Endothelial cell of umbilical vein (primary cell): ENCODE results near the gene MPZL3. TPM values are rescaled to one million over a fixed set of nuclear protein-coding genes. Genes with fewer than 3 reads are reported as not detected.

ENCODE experiments used
- BruUV-seq: library from RNA; stranded (reverse); fragments of 400-500 nt; replicated peaks from 2 replicates; lab custom pipeline; 2021; lab: Mats Ljungman, UMichigan
- CTCF ChIA-PET: fragments of 300-600, 350-600 bp; sonication (Branson Sonifier 250); formaldehyde crosslinking; loops from one replicate; lab custom pipeline; 2021; ENCODE audit warnings: antibody characterized with exemption, inconsistent platforms; lab: Charles Lee
- POLR2A ChIA-PET: fragments of 300-600, 350-600 bp; sonication (Branson Sonifier 250); formaldehyde crosslinking; loops from one replicate; lab custom pipeline; 2021; ENCODE audit warnings: antibody characterized with exemption, inconsistent platforms; lab: Charles Lee
- DNase-seq: peaks from one replicate; pipeline ENCODE4 v3.0.0-alpha.2; 2011; ENCODE audit warnings: low read depth, low spot score
- FAIRE-seq: peaks from 2 replicates; lab custom pipeline; 2011; peaks lifted over from hg19 to GRCh38; lab: Jason Lieb, UNC
- H2AFZ ChIP-seq: 2 replicates; pipeline ENCODE4 v1.6.0; 2012; ENCODE audit warnings: low read depth, low read length, control low read depth, inconsistent platforms
- H3K27ac ChIP-seq: 2 replicates; pipeline ENCODE4 v1.5.1; 2011; ENCODE audit warnings: low read depth, mild to moderate bottlenecking, control low read depth, low read length, moderate library complexity; ENCODE audit not compliant: insufficient read depth
- H3K27me3 ChIP-seq, 2 experiments: 2 replicates each; pipeline versions ENCODE4 v1.6.0 to v1.6.1; 2011; ENCODE audit warnings: low read length in 2 of 2, mixed read lengths in 1 of 2; ENCODE audit not compliant: control insufficient read depth in 2 of 2, insufficient read depth in 2 of 2
- H3K36me3 ChIP-seq, 2 experiments: 2 replicates in 1 of 2; 3 replicates in 1 of 2; pipeline ENCODE4 v1.5.1; 2011; ENCODE audit warnings: low read length in 2 of 2, mild to moderate bottlenecking in 1 of 2, moderate library complexity in 1 of 2; ENCODE audit not compliant: control insufficient read depth in 2 of 2, insufficient read depth in 2 of 2; ENCODE audit errors: extremely low read depth in 1 of 2
- H3K4me1 ChIP-seq: 3 replicates; pipeline ENCODE4 v1.5.1; 2011; ENCODE audit warnings: mild to moderate bottlenecking, low read length; ENCODE audit not compliant: control insufficient read depth, insufficient read depth; ENCODE audit errors: extremely low read depth
- H3K4me2 ChIP-seq: 2 replicates; pipeline ENCODE4 v1.6.1; 2011; ENCODE audit warnings: low read length, control low read depth, mixed read lengths; ENCODE audit not compliant: insufficient read depth
- H3K4me3 ChIP-seq, 3 experiments: fragments of 200-600 bp in 1 of 3; sonication (generic), shearing (Covaris generic) in 1 of 3; replicated peaks in 1 of 3; 2 replicates each; pipeline ENCODE4 v1.5.1; 2011 to 2016; ENCODE audit warnings: control low read depth in 3 of 3, low read length in 3 of 3, mild to moderate bottlenecking in 2 of 3, inconsistent platforms in 1 of 3, low read depth in 1 of 3, moderate library complexity in 1 of 3; ENCODE audit not compliant: insufficient read depth in 1 of 3
- H3K79me2 ChIP-seq: 2 replicates; pipeline ENCODE4 v1.6.0; 2012; ENCODE audit warnings: low read length, inconsistent platforms; ENCODE audit not compliant: control insufficient read depth, insufficient read depth
- H3K9ac ChIP-seq: replicated peaks from 2 replicates; pipeline ENCODE3; 2011; ENCODE audit warnings: low read length, control low read depth; ENCODE audit not compliant: insufficient read depth; ENCODE audit errors: extremely low read depth
- H3K9me1 ChIP-seq: replicated peaks from 3 replicates; pipeline ENCODE4 v1.6.0; 2011; ENCODE audit warnings: mild to moderate bottlenecking, low read length; ENCODE audit not compliant: control insufficient read depth, insufficient read depth; ENCODE audit errors: extremely low read depth
- H3K9me3 ChIP-seq: replicated peaks from 2 replicates; pipeline ENCODE4 v1.5.1; 2012; ENCODE audit warnings: low read length, inconsistent platforms; ENCODE audit not compliant: control insufficient read depth, insufficient read depth
- H4K20me1 ChIP-seq: replicated peaks from 2 replicates; pipeline ENCODE3; 2011; ENCODE audit warnings: mild to moderate bottlenecking, low read length; ENCODE audit not compliant: control insufficient read depth, insufficient read depth; ENCODE audit errors: extremely low read depth
- CTCF ChIP-seq, 2 donors: IDR thresholded peaks; 1 replicate in 1 of 2; 2 replicates in 1 of 2; pipeline ENCODE4 v1.5.1; 2011; ENCODE audit warnings: low read length in 2 of 2, mild to moderate bottlenecking in 2 of 2, moderate library complexity in 2 of 2, control low read depth in 1 of 2, inconsistent platforms in 1 of 2, low read depth in 1 of 2; ENCODE audit not compliant: insufficient read depth in 1 of 2; ENCODE audit errors: extremely low read depth in 1 of 2
- EZH2 ChIP-seq: IDR thresholded peaks from 2 replicates; pipeline ENCODE4 v1.6.1; 2012; ENCODE audit warnings: borderline replicate concordance, low read depth, mild to moderate bottlenecking, moderate library complexity, low read length, inconsistent platforms; ENCODE audit not compliant: severe bottlenecking
- FOS ChIP-seq: IDR thresholded peaks from 2 replicates; pipeline ENCODE4 v1.6.1; 2011; ENCODE audit warnings: mild to moderate bottlenecking, low read length, moderate library complexity, borderline replicate concordance; ENCODE audit not compliant: insufficient read depth
- GATA2 ChIP-seq: IDR thresholded peaks from 2 replicates; pipeline ENCODE4 v1.7.0; 2011; ENCODE audit warnings: low read depth, mild to moderate bottlenecking, moderate library complexity, mixed read lengths, low read length; ENCODE audit not compliant: insufficient read length, insufficient read depth
- JUN ChIP-seq: IDR thresholded peaks from 2 replicates; pipeline ENCODE4 v1.6.1; 2011; ENCODE audit warnings: borderline replicate concordance, low read depth; ENCODE audit not compliant: insufficient read length, insufficient read depth
- MAX ChIP-seq: IDR thresholded peaks from 2 replicates; pipeline ENCODE4 v1.6.1; 2011; ENCODE audit not compliant: insufficient read depth, insufficient read length
- MYC ChIP-seq: IDR thresholded peaks from one replicate; pipeline ENCODE4 v1.6.1; 2011; ENCODE audit warnings: mild to moderate bottlenecking, low read depth, low read length
- POLR2A ChIP-seq: IDR thresholded peaks from 2 replicates; pipeline ENCODE4 v1.6.1; 2012; ENCODE audit warnings: low read depth, mild to moderate bottlenecking, control low read depth, low read length
- POLR2AphosphoS5 ChIP-seq: IDR thresholded peaks from 2 replicates; pipeline ENCODE4 v1.6.1; 2012; ENCODE audit warnings: low read depth, mild to moderate bottlenecking, control low read depth, low read length, moderate library complexity; ENCODE audit not compliant: insufficient read depth
- dilution Hi-C: fragments of 300-500 bp; cut with MboI; formaldehyde crosslinking; loops from one replicate; pipeline ENCODE4 v1.15.0; 2019; ENCODE audit warnings: low sequenced_read_pairs; ENCODE audit not compliant: extremely low pct_ligation_motif_present
- intact Hi-C: fragments of 100-400 bp; cut with micrococcal nuclease; formaldehyde crosslinking; loops from one replicate; pipeline ENCODE4 v1.10.0; 2022
- polyA plus RNA-seq, 4 experiments: library from polyadenylated mRNA; depleted of rRNA in 3 of 4; stranded (reverse) in 3 of 4; unstranded in 1 of 4; fragments of >200 nt; gene quantifications; 2 replicates each; pipeline versions ENCODE4 v1.2.1 to v1.2.3, GENCODE V29; 2011 to 2012; ENCODE audit warnings: missing spikeins in 1 of 4
- total RNA-seq: library from RNA; stranded (reverse); gene quantifications from 2 replicates; pipeline ENCODE4 v1.2.3, GENCODE V29; 2021

The MPZL3 gene
- total and polyA plus RNA-seq, 2 donors (not counting 3 experiments of a cell fraction or from before 2014, with no cell fraction given), result 2.5 to 7.1 TPM

- Histone ChIP-seq H3K4me2 (no peak overlapping the region), H3K36me3 (no peaks in the 10 kb centered on the region), H3K4me3 (no peak overlapping the region), H3K9me1 (no peaks in the 10 kb centered on the region), H3K27ac (no peak overlapping the region), H3K9me3 (no peaks in the 10 kb centered on the region), H3K27me3 (no peaks in the 10 kb centered on the region), H2AFZ (no peak overlapping the region), H4K20me1 (no peaks in the 10 kb centered on the region), H3K9ac (no peak overlapping the region), H3K79me2 (no peaks in the 10 kb centered on the region), H3K4me1 (no peaks in the 10 kb centered on the region)
- no TSS peak for BruUV-seq
- intact Hi-C loops, result loop anchor here (1.0 to 5.0 kb wide), 5 partner anchors 27 to 276 kb away; partner anchors contain the start of genes IFT46 and MPZL2
- CTCF ChIA-PET, result interaction anchor here (0.5 to 12.3 kb wide), 17 partner anchors 8 to 235 kb away, joined by 3 to 235 read pairs (median 4); partner anchors contain the start of gene MPZL2
- FAIRE-seq, result no peak
- DNase-seq, result no peak
- TF ChIP-seq CTCF (IDR thresholded peaks at IDR 0.05; ENCODE audit: extremely low read depth in 1 of 2, insufficient read depth in 1 of 2, low read depth in 1 of 2, low read length in 2 of 2) (no peak), MAX (no peak), EZH2 (no peak), POLR2AphosphoS5 (no peak), JUN (no peak), MYC (no peak), POLR2A (no peak), GATA2 (no peak), FOS (no peak)
- dilution Hi-C loops, result no loop called here
- POLR2A ChIA-PET, result no interaction called here
Measured at GRCh38 chr11:118291477-118292135, 39.4 kb upstream of the MPZL3 start.
